ENCODE results near the gene GHITM. TPM values are rescaled to one million over a fixed set of nuclear protein-coding genes. Genes with fewer than 3 reads are reported as not detected.

The GHITM gene
- total and polyA plus RNA-seq, 2 of the 8 experiments (the other 6 are each of a cell fraction or from before 2014, with no cell fraction given): 86.2 to 97.0 TPM

DNA sequence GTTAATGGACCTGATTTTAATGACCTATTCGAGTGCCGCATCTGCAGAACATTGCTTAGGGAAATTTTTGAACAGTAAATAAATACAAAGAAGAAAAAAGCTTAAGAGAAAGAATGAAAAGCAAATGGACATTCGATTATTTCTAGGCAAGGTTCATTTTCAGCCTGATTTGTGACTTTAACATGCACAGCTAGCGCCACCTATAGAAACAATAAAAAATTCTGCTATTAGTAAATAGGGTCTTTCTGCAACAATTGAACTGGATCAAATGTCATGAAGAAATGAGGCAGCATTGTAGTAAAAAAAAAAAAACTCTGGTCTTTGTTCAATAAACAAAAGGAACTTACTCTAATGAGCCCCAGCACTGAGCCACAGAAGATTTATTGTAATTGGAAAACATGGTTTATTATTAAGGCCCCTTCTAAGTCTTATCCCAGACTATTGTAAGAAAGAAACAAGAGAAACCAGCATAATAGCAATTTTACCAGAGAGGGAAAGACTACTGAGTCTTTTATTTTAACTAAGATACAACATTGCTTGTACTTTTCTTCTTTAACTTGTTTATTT lies 41.4 kb upstream of the GHITM start:
- H4K20me1 ChIP-seq (replicated peaks in 1 of 2; ENCODE audit: control insufficient read depth in 1 of 2, insufficient read depth in 2 of 2, low read length in 2 of 2): no peaks in the 10 kb centered on the region
- POLR2A ChIA-PET (ENCODE audit: partially characterized antibody): no interaction called here
- no peak overlapping the region for H2BK20ac ChIP-seq (ENCODE audit: low read length)
- H3K56ac ChIP-seq (replicated peaks; ENCODE audit: insufficient read length, low read depth, low read length): no peak overlapping the region
- no peak overlapping the region for H2BK12ac ChIP-seq (ENCODE audit: low read depth, low read length)
- no peaks in the 10 kb centered on the region for H3K27me3 ChIP-seq (replicated peaks in 1 of 4; ENCODE audit: control insufficient read depth in 3 of 4, extremely low read depth in 1 of 4, insufficient read depth in 3 of 4, low read length in 3 of 4)
- no peak overlapping the region for H2AK5ac ChIP-seq (ENCODE audit: low read depth, low read length)
- no peaks in the 10 kb centered on the region for H3K79me2 ChIP-seq (ENCODE audit: control insufficient read depth in 1 of 2, insufficient read depth in 2 of 2, low read length in 2 of 2)
- no peak overlapping the region for H2AFZ ChIP-seq (ENCODE audit: low read length)
- no peak overlapping the region for H3K4ac ChIP-seq (replicated peaks; ENCODE audit: insufficient read length, low read depth, low read length)
- H3K14ac ChIP-seq (ENCODE audit: insufficient read length): no peak overlapping the region
- H3K23ac ChIP-seq (ENCODE audit: insufficient read length): no peak overlapping the region
- no peaks in the 10 kb centered on the region for H3K9me3 ChIP-seq (ENCODE audit: insufficient read depth in 2 of 2, low read depth in 1 of 2, low read length in 1 of 2)
- H4K5ac ChIP-seq (ENCODE audit: insufficient read length, low read depth, low read length): no peak overlapping the region
- H3K27ac ChIP-seq (ENCODE audit: low read depth, low read length): no peak overlapping the region
- H3K18ac ChIP-seq (ENCODE audit: extremely low read depth, low read length): no peak overlapping the region
- H2BK5ac ChIP-seq (ENCODE audit: low read depth, low read length): no peak overlapping the region
- H3K23me2 ChIP-seq (ENCODE audit: low read depth, low read length): no peaks in the 10 kb centered on the region
- H3K4me3 ChIP-seq (ENCODE audit: extremely low read depth in 1 of 4, insufficient read depth in 2 of 4, low read depth in 3 of 4, low read length in 4 of 4): no peak overlapping the region
- no peak overlapping the region for H4K91ac ChIP-seq (replicated peaks; ENCODE audit: insufficient read length, low read length)
- DNase-seq (ENCODE audit: low read depth in 1 of 2, low spot score in 2 of 2): no peak
- CTCF ChIA-PET (ENCODE audit: partially characterized antibody): interaction anchor here (0.7 to 1.8 kb wide), 8 partner anchors 9 to 113 kb away, joined by 3 to 6 read pairs (median 4); no protein-coding TSS in a partner anchor
- no peak overlapping the region for H4K8ac ChIP-seq (ENCODE audit: extremely low read depth, insufficient read depth, low read length)
- H2BK120ac ChIP-seq (replicated peaks; ENCODE audit: low read depth, low read length): no peak overlapping the region
- 42% methylated on average over 4 of the region's 4 CpGs; no CpG with 5 or more reads in 1 of the 2 experiments for WGBS, 2 experiments (ENCODE audit: extremely low coverage in 1 of 2, insufficient coverage in 1 of 2, insufficient read length in 1 of 2, insufficient replicate concordance in 2 of 2, low coverage in 1 of 2, low lambda C conversion rate in 2 of 2, missing lambda C conversion rate in 1 of 2)
- FAIRE-seq: no peak
- H3K36me3 ChIP-seq (ENCODE audit: control insufficient read depth in 2 of 4, insufficient read depth in 4 of 4, low read length in 3 of 4): no peaks in the 10 kb centered on the region
- H3K9ac ChIP-seq (replicated peaks in 1 of 4; ENCODE audit: extremely low read depth in 1 of 4, low read depth in 3 of 4, low read length in 3 of 4): no peak overlapping the region
- H2BK15ac ChIP-seq (ENCODE audit: low read length): no peak overlapping the region
- H3K4me2 ChIP-seq (ENCODE audit: insufficient read depth in 1 of 2, low read depth in 2 of 2, low read length in 2 of 2): no peak overlapping the region
- no peaks in the 10 kb centered on the region for H3K4me1 ChIP-seq (replicated peaks in 1 of 4; ENCODE audit: control insufficient read depth in 3 of 4, insufficient read depth in 4 of 4, low read length in 3 of 4)
- H3K79me1 ChIP-seq (ENCODE audit: low read depth, low read length): no peaks in the 10 kb centered on the region
- TF ChIP-seq ASH2L (IDR thresholded peaks at IDR 0.05; ENCODE audit: low read length) (no peak), EGR1 (IDR thresholded peaks at IDR 0.05; ENCODE audit: borderline replicate concordance, low read depth, low read length) (no peak), SP2 (IDR thresholded peaks at IDR 0.05; ENCODE audit: low read length) (no peak), SIN3A (conservative IDR thresholded peaks at IDR 0.05 in 1 of 2, IDR thresholded peaks at IDR 0.05 in 1 of 2; ENCODE audit: low read depth in 1 of 2, low read length in 2 of 2) (no peak), RAD21 (IDR thresholded peaks at IDR 0.05 in 1 of 2, conservative IDR thresholded peaks at IDR 0.05 in 1 of 2; ENCODE audit: low read depth in 2 of 2, low read length in 2 of 2) (peak; percentile 53 to 67), ATF2 (IDR thresholded peaks at IDR 0.05; ENCODE audit: low read length) (no peak), TAF1 (IDR thresholded peaks at IDR 0.05; ENCODE audit: low read depth, low read length) (no peak), CBX5 (IDR thresholded peaks at IDR 0.05; ENCODE audit: low read depth, low read length) (no peak)
- TF ChIP-seq, protein P1, sequence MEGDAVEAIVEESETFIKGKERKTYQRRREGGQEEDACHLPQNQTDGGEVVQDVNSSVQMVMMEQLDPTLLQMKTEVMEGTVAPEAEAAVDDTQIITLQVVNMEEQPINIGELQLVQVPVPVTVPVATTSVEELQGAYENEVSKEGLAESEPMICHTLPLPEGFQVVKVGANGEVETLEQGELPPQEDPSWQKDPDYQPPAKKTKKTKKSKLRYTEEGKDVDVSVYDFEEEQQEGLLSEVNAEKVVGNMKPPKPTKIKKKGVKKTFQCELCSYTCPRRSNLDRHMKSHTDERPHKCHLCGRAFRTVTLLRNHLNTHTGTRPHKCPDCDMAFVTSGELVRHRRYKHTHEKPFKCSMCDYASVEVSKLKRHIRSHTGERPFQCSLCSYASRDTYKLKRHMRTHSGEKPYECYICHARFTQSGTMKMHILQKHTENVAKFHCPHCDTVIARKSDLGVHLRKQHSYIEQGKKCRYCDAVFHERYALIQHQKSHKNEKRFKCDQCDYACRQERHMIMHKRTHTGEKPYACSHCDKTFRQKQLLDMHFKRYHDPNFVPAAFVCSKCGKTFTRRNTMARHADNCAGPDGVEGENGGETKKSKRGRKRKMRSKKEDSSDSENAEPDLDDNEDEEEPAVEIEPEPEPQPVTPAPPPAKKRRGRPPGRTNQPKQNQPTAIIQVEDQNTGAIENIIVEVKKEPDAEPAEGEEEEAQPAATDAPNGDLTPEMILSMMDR (IDR thresholded peaks at IDR 0.05; ENCODE audit: control extremely low read depth in 1 of 3, insufficient read depth in 1 of 3, low read depth in 1 of 3, low read length in 3 of 3): peak in 2 of 3 experiments; percentile 25 to 49; a peak in 2 of 4 replicates

Data from H1 (cell line).